OCI-LY7 (cell line): ENCODE results near the gene CRMP1.

ENCODE experiments used
- EZH2phosphoT487 ChIP-seq: fragments of 200-600 bp; sonication (generic); IDR thresholded peaks from 2 replicates; pipeline ENCODE4 v1.6.1; 2018; ENCODE audit warnings: low read depth, borderline replicate concordance, mild to moderate bottlenecking, mixed run types, antibody characterized with exemption, low read length, moderate library complexity, mixed read lengths
- TF ChIP-seq, protein P1 (sequence below): fragments of 200-600 bp; sonication (generic); conservative IDR thresholded peaks from 2 replicates; pipeline ENCODE4 v1.5.1; 2014; ENCODE audit warnings: mild to moderate bottlenecking, antibody characterized with exemption, low read length, moderate library complexity, mixed read lengths

DNA sequence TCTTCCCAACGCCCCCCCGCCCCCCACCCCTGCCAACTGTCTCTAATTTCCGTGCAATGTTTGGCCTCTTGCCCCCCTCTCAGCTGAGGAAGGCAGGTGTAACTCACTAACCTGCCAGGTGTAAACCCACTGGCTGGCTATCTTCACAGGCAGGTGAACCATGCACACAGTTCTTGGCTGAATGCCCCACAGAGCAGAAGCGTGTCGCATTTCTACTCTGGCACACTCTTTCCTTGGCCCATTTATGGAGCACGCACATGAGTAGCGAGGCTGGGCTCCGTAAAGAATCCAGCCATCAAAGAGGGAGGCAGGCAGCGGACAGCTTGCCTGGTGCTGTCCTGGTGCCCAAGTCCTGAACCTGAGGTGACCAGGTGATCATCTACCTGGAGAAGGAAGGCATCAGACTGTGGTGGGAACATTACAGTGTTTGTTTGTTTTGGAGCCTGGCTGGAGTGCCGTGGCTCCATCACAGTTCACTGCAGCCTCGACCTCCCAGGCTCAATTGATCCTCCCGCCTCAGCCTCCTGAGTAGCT lies 39.2 kb upstream of the CRMP1 start:
- TF ChIP-seq, protein P1, sequence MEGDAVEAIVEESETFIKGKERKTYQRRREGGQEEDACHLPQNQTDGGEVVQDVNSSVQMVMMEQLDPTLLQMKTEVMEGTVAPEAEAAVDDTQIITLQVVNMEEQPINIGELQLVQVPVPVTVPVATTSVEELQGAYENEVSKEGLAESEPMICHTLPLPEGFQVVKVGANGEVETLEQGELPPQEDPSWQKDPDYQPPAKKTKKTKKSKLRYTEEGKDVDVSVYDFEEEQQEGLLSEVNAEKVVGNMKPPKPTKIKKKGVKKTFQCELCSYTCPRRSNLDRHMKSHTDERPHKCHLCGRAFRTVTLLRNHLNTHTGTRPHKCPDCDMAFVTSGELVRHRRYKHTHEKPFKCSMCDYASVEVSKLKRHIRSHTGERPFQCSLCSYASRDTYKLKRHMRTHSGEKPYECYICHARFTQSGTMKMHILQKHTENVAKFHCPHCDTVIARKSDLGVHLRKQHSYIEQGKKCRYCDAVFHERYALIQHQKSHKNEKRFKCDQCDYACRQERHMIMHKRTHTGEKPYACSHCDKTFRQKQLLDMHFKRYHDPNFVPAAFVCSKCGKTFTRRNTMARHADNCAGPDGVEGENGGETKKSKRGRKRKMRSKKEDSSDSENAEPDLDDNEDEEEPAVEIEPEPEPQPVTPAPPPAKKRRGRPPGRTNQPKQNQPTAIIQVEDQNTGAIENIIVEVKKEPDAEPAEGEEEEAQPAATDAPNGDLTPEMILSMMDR, result no peak
- no peak for TF ChIP-seq EZH2phosphoT487
